K562 (cell line): ENCODE results near the gene KLK5. TPM values are rescaled to one million over a fixed set of nuclear protein-coding genes. Genes with fewer than 3 reads are reported as not detected.

Experiments used
- ARID1B ChIP-seq: fragments of 450-650 bp; IDR thresholded peaks from 2 replicates; pipeline ENCODE4 v1.6.1; 2016; ENCODE audit warnings: antibody characterized with exemption, mild to moderate bottlenecking, inconsistent platforms
- BACH1 ChIP-seq: fragments of 200-800 bp; sonication (Bioruptor generic); IDR thresholded peaks from 2 replicates; pipeline ENCODE4 v1.6.1; 2016; ENCODE audit warnings: missing genetic modification characterization, missing compliant biosample characterization
- CREB1 ChIP-seq, 2 experiments: sonication (generic) in 1 of 2; formaldehyde crosslinking in 1 of 2; IDR thresholded peaks; 2 replicates each; pipeline versions ENCODE4 v1.6.1 to v1.8.0; 2012 to 2022; ENCODE audit warnings: inconsistent platforms in 1 of 2, mild to moderate bottlenecking in 1 of 2, missing genetic modification reagents in 1 of 2, moderate library complexity in 1 of 2
- FOSL1 ChIP-seq: fragments of 200-800 bp; sonication (Bioruptor generic); conservative IDR thresholded peaks from 2 replicates; pipeline ENCODE4 v1.6.1; 2016; ENCODE audit warnings: missing genetic modification characterization, missing compliant biosample characterization
- MAX ChIP-seq: sonication (generic); formaldehyde crosslinking; IDR thresholded peaks from 2 replicates; pipeline ENCODE4 v1.9.0; 2022; ENCODE audit warnings: mild to moderate bottlenecking, missing genetic modification reagents
- MEF2A ChIP-seq: IDR thresholded peaks from 2 replicates; pipeline ENCODE4 v1.6.1; 2011; ENCODE audit warnings: low read depth, mild to moderate bottlenecking, low read length, moderate library complexity; ENCODE audit not compliant: control insufficient read depth
- MTA3 ChIP-seq: fragments of 450-650 bp; formaldehyde crosslinking; IDR thresholded peaks from 2 replicates; pipeline ENCODE4 v1.6.1; 2017; ENCODE audit warnings: mild to moderate bottlenecking, borderline replicate concordance
- NFIX ChIP-seq: fragments of 250-450 bp; sonication (Bioruptor Pico); IDR thresholded peaks from 2 replicates; pipeline ENCODE4 v1.4.0; 2020; ENCODE audit warnings: low read depth, mild to moderate bottlenecking, moderate library complexity
- PTRF ChIP-seq: fragments of 450-650 bp; IDR thresholded peaks from 2 replicates; pipeline ENCODE4 v1.6.1; 2016; ENCODE audit warnings: mild to moderate bottlenecking, missing genetic modification characterization, missing compliant biosample characterization
- SRF ChIP-seq, 2 experiments: fragments of 250-450, 450-650 bp in 1 of 2; sonication (Bioruptor Pico) in 1 of 2; sonication (generic) in 1 of 2; formaldehyde crosslinking; IDR thresholded peaks; 2 replicates each; pipeline versions ENCODE4 v1.5.0 to v1.5.1; 2020 to 2022; ENCODE audit warnings: mild to moderate bottlenecking in 1 of 2, missing genetic modification reagents in 1 of 2
- TBP ChIP-seq: optimal IDR thresholded peaks from 2 replicates; pipeline ENCODE3; 2011; ENCODE audit warnings: low read depth, low read length, improper control_type of control experiment
- U2AF1 ChIP-seq: fragments of 200-400 bp; formaldehyde crosslinking; optimal IDR thresholded peaks from 2 replicates; pipeline ENCODE3; 2017; ENCODE audit warnings: mild to moderate bottlenecking, low read depth, low read length, moderate library complexity
- USF1 ChIP-seq: sonication (generic); formaldehyde crosslinking; IDR thresholded peaks from 2 replicates; pipeline ENCODE4 v1.9.0; 2022; ENCODE audit warnings: mild to moderate bottlenecking, missing genetic modification reagents
- ZC3H4 ChIP-seq: sonication (generic); formaldehyde crosslinking; IDR thresholded peaks from 2 replicates; pipeline ENCODE4 v1.9.0; 2021; ENCODE audit warnings: missing genetic modification reagents, borderline replicate concordance
- ZNF354B ChIP-seq: fragments of 250-450 bp; sonication (Bioruptor Pico); IDR thresholded peaks from 2 replicates; pipeline ENCODE4 v1.4.0; 2020
- polyA plus RNA-seq, 8 experiments: library from polyadenylated mRNA; depleted of rRNA in 4 of 8; stranded (reverse) in 5 of 8; unstranded in 3 of 8; fragments of >200 nt; fragmentation: Nextera tagmentation in 2 of 8; fragmentation: Illumina TruSeq in 1 of 8; extraction: Ambion mirVana in 2 of 8; extraction: Trizol in 1 of 8; gene quantifications; 2 replicates each; pipeline versions ENCODE4 v1.2.1 to v1.2.3, GENCODE V29; 2011 to 2014; ENCODE audit warnings: inconsistent platforms in 1 of 8, missing spikeins in 1 of 8
- total RNA-seq, 7 experiments: library from RNA; depleted of rRNA in 6 of 7; stranded (reverse); fragments of >200 nt in 6 of 7; fragmentation: Illumina TruSeq in 2 of 7; extraction: Trizol in 2 of 7; gene quantifications; 2 replicates each; pipeline versions ENCODE4 v1.2.1 to v1.2.3, GENCODE V29; 2011 to 2021; ENCODE audit warnings: low replicate concordance in 1 of 7
- TF ChIP-seq, protein P1 (sequence below), 2 experiments: fragments of 450-650 bp in 1 of 2; sonication (generic) in 1 of 2; formaldehyde crosslinking in 1 of 2; IDR thresholded peaks in 1 of 2; conservative IDR thresholded peaks in 1 of 2; 2 replicates each; pipeline versions ENCODE4 v1.6.1 to v1.8.1; 2016 to 2023; ENCODE audit warnings: mild to moderate bottlenecking in 2 of 2, moderate library complexity in 2 of 2, inconsistent platforms in 1 of 2, missing genetic modification reagents in 1 of 2
- TF ChIP-seq, protein P2 (sequence below), 2 experiments: fragments of 450-650 bp; formaldehyde crosslinking in 1 of 2; IDR thresholded peaks; 2 replicates each; pipeline versions ENCODE4 v1.4.0 to v1.6.1; 2014 to 2020; ENCODE audit warnings: mild to moderate bottlenecking in 2 of 2, borderline replicate concordance in 1 of 2, low read depth in 1 of 2

Gene KLK5
- total and polyA plus RNA-seq, 9 of the 15 experiments (the other 6 are each of a cell fraction or from before 2014, with no cell fraction given), result not detected

- TF ChIP-seq, protein P1, sequence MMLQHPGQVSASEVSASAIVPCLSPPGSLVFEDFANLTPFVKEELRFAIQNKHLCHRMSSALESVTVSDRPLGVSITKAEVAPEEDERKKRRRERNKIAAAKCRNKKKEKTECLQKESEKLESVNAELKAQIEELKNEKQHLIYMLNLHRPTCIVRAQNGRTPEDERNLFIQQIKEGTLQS (IDR thresholded peaks at IDR 0.05), result peak; percentile 99
- TF ChIP-seq, protein P1 (CRISPR knock-in tag; conservative IDR thresholded peaks at IDR 0.05), result peak; percentile 98
- TF ChIP-seq TBP (peak; percentile 73), CREB1 (IDR thresholded peaks at IDR 0.05) (peak; percentile 54; the same call in 1 of the 2 replicates), CREB1 (CRISPR knock-in tag; IDR thresholded peaks at IDR 0.05) (peak; percentile 82; the same call in 1 of the 2 replicates), SRF (CRISPR knock-in tag; IDR thresholded peaks at IDR 0.05) (no peak), MTA3 (peak; percentile 62; the same call in 1 of the 2 replicates), U2AF1 (no peak), FOSL1 (tag) (peak; percentile 99), NFIX (no peak), MAX (peak; percentile 71), ZC3H4 (CRISPR knock-in tag) (no peak), ARID1B (peak; percentile 84), BACH1 (no peak), ZNF354B (no peak), MEF2A (peak; percentile 57; the same call in 1 of the 2 replicates), USF1 (peak; percentile 97), PTRF (tag) (no peak)
- TF ChIP-seq, protein P2, sequence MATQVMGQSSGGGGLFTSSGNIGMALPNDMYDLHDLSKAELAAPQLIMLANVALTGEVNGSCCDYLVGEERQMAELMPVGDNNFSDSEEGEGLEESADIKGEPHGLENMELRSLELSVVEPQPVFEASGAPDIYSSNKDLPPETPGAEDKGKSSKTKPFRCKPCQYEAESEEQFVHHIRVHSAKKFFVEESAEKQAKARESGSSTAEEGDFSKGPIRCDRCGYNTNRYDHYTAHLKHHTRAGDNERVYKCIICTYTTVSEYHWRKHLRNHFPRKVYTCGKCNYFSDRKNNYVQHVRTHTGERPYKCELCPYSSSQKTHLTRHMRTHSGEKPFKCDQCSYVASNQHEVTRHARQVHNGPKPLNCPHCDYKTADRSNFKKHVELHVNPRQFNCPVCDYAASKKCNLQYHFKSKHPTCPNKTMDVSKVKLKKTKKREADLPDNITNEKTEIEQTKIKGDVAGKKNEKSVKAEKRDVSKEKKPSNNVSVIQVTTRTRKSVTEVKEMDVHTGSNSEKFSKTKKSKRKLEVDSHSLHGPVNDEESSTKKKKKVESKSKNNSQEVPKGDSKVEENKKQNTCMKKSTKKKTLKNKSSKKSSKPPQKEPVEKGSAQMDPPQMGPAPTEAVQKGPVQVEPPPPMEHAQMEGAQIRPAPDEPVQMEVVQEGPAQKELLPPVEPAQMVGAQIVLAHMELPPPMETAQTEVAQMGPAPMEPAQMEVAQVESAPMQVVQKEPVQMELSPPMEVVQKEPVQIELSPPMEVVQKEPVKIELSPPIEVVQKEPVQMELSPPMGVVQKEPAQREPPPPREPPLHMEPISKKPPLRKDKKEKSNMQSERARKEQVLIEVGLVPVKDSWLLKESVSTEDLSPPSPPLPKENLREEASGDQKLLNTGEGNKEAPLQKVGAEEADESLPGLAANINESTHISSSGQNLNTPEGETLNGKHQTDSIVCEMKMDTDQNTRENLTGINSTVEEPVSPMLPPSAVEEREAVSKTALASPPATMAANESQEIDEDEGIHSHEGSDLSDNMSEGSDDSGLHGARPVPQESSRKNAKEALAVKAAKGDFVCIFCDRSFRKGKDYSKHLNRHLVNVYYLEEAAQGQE (IDR thresholded peaks at IDR 0.05; ENCODE audit: borderline replicate concordance), result peak; percentile 36; the same call in 1 of the 2 replicates
- TF ChIP-seq, protein P2 (CRISPR knock-in tag; IDR thresholded peaks at IDR 0.05; ENCODE audit: low read depth), result no peak
Measured at GRCh38 chr19:50896591-50897190, 56.1 kb downstream of the KLK5 start (continued).
